HG03103 (cell line): ENCODE measurements around the gene MPV17L2.
"Not testable (repeated sequence)": the region's sequence is repeated elsewhere in the genome, so short reads cannot be mapped to it uniquely, and the experiment has no call there.

ENCODE experiments used
- ATAC-seq: cut with Tn5 transposase; IDR thresholded peaks from one replicate; pipeline ENCODE4 v1.9.1; 2021; ENCODE audit warnings: low read depth; ENCODE audit not compliant: unreplicated experiment

The MPV17L2 gene

GRCh38 chr19:18192673-18193387 lies at the start of gene MPV17L2:
MPV17L2 (plus strand) TSS chr19:18193218; CDS start chr19:18193282, 64 bp downstream.
- peak; percentile 76 for ATAC-seq

DNA sequence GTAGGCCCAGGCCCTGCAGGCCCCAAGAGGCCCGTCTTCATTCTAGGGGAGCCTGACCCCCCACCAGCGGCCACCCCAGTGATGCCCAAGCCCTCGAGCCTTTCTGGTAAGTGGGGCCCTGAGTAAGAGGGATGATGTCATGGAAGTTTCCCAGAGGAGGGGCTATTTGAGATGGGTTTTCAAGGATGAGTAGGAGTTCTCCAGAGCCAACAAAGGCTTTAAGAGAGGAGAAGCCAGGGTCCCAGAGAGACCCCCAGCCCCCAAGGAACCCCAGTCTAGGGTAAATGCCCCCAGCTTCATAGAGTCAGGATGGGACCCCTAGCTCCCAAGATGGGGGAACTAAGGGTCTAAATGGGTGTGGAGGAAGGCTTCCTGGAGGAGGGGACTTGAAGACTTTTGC lies 49.1 kb upstream of the MPV17L2 start:
- ATAC-seq: no peak

- no peak for ATAC-seq
These were observed 48.7 kb upstream of the MPV17L2 start for GRCh38 chr19:18144361-18144760.

DNA sequence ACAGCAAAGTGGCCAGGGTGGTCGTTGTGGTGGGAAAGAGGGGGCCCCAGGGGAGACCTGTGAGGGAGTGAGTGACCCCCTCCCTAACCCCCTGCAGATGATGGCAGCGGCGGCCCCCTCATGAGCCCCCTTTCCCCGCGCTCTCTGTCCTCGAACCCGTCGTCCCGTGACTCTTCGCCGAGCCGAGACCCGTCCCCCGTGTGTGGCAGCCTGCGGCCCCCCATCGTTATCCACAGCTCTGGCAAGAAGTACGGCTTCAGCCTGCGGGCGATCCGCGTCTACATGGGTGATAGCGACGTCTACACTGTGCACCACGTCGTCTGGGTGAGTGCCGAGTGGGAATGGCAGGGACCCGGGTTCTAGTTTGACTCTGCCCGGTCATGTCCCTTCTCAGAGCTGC lies 48.1 kb upstream of the MPV17L2 start:
- ATAC-seq: no peak

DNA sequence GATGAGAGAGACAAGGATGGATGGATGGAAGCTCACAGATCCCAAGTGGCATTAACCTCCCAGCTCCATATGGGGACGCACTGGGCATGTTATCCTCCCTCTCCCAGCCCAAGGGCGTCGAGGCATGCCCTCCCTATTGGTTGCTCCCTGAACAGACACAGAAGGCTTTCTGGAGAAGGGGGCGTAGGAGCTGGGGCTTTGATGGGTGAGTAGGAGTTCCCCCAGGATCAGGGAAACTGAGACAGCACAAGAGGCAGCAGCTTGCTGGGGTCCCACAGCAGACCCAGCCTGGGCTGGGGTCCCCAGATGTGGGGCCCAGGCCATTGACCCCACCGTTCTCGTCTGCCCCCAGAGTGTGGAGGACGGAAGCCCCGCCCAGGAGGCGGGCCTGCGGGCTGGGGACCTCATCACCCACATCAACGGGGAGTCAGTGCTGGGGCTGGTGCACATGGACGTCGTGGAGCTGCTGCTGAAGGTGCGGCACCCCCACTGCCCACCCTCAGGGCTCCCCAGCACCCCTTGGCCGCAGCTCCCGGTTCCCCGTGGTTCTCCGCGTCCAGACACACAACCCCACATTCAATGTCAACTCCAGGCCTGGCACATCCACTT lies 47.5 kb upstream of the MPV17L2 start:
- no peak for ATAC-seq

DNA sequence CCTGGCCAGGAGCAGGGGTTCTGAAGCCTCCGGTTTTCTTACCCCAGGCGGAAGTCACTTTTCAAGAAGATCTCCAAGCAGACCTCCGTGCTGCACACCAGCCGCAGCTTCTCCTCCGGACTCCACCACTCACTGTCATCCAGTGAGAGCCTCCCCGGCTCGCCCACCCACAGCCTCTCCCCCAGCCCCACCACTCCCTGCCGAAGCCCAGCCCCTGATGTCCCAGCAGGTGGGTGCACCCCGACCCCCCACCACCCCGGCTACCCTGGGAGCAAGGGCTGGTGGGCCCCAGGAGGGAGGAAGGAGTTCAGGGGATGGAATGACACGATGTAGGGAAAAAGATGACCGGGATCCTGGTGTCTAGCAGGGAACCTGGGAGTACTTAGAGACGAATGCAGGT lies 45.6 kb upstream of the MPV17L2 start:
- no peak for ATAC-seq

- no peak for ATAC-seq
These were observed 43.4 kb upstream of the MPV17L2 start for GRCh38 chr19:18149596-18149975.

DNA sequence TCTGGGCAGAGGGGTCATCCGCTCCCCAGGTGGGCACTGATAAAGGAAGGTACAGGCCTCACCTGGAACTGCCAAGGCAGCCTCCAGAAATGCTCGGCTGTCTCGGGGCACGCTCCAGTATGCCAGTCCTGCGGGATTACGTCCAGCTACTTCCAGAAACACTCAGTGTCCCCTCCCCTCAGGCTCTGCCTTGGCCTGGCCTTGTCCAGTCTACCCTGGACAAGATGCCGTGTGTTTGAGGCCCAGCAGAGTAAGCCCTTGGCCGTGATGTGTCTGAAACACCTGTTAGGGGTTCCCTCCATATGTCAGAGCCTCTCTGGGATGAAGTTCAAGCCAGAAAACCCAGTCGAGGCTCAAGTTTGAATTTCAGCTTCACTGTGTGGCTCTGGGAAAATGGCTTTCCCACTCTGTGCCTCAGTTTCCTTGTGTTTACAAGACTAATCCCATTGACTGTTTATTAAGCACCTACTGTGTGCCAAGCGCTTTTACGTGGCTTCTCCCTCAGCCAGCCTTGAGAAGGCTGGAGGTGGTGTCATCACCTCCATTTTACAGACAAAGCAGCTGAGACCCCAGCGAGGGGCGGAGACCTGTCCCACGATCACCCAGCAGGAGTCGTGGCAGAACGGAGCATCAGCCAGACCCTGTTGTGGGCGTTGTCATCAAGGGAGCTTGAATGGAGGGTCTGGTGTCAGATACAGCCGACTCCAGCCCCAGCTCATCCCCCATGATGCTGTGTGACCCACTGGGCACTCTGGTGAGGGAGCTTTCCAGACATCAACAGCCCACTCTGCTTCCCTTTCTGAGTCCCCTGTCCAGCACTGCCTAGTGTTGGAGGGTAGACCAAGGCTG lies 42.0 kb upstream of the MPV17L2 start:
- no peak for ATAC-seq

DNA sequence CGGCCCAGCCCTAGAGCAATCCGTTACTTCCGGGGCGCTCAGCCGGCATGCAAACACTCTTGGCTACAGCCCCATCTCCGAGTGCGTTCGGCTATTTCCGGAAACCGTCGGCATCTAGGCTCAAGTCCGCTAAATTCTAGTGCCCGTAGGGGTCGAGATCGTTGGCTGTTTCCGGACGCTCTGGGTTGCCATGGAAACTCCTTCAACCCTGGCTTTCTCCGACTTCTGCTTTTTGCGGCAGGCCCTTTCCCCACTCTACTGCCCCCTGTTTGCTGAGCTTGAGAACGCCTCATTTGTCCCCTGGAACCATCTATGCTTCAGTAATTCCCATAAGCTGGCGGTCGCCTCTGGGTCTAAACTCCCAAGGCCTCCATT lies 40.6 kb upstream of the MPV17L2 start:
- ATAC-seq: peak; percentile 59

GRCh38 chr19:18152817-18153555 lies 40.0 kb upstream of the MPV17L2 start, which contains the start of gene PIK3R2:
PIK3R2 (plus strand) TSS chr19:18153163; CDS start chr19:18155880, 2,717 bp downstream.
- peak; percentile 64 for ATAC-seq

- no peak for ATAC-seq
These were observed 39.4 kb upstream of the MPV17L2 start for GRCh38 chr19:18153556-18154134.

DNA sequence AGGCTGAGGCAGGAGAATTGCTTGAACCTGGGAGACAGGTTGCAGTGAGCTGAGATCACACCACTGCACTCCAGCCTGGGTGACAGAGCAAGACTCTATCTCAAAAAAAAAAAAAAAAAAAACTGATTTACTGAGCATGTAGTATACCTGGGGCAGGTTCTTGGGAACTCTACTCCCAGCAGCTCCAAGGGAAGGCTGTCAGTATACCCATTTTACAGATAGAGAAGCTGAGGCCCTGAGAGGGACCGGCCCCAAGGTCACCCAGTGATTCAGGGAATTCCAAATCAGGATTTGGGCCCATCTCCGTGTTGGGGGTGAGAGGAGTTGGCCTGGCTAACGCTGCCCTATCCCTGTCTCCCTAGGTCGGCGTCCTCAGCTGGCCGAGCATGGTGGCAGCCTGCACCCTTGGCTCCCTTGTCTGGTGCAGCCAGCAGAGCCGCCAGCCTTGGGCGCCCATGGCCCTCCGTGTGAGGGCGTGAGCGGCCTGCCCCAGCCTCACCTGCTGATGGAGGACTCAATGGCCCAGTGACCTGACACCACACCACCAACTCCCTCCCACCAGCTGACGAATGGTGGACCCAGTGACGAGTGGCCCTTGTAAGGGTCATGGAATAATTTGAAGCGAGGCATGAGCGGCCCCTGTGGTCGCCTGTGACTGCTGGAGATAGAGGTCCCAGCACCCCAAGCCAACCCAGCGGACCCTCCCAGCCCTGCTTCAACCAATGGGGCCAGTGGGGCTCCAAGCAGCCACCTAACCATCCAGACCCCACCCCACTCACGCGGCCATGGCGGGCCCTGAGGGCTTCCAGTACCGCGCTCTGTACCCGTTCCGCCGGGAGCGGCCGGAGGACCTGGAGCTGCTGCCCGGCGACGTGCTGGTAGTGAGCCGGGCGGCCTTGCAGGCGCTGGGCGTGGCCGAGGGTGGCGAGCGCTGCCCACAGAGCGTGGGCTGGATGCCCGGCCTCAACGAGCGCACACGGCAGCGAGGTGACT lies 37.6 kb upstream of the MPV17L2 start:
- ATAC-seq: no peak

DNA sequence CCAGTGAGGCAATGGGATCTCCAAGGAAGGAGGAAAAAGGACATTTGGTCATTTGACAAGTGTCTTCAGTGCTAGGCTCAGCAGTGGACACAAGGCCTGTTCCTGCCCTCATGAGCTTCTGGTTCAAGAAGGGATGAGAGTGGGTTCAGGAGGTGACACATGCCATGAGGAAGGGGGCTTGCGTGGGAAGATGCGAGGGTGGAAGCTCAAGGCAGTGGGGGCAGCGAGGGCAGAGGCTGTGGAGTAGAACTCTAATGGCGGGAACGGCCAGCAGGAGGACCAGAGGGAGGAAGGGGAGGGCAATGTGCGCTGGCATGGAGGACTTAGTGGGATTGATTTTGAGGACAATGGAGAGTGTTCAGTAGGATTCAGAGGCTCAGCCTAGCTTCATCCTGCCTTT lies 36.8 kb upstream of the MPV17L2 start:
- ATAC-seq: no peak

DNA sequence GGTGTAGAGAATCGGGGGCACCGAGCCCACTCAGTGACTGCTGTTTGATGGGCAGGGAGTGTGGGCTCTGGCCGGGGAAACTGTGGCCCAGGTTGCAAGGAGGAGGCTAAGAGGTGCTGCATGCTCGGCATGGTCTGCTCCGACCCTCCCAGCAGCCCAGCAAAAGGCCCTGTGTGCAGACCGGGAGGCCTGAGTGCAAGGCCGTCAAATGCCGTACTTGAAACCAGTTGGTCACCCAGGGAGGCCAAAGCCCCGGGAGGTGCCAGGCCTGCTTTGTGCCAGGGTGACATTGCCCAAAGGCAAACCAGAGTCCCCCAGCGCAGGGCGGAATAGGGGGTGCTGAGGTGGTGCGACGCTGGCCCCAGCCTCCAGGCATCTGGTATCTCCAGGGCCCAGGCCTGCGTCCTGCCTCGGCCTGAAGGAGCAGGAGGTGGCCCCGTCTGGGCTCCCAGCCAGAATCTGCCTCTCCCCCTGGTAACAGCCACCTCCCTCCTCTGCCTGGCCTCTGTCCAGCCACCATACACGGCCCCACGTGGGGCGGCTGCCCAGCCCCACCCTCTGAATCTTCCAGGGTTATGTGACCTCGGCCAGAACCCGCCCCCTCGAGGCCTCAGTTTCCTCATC lies 36.1 kb upstream of the MPV17L2 start:
- ATAC-seq: no peak

- no peak for ATAC-seq
These were observed 35.5 kb upstream of the MPV17L2 start for GRCh38 chr19:18157465-18158063.

DNA sequence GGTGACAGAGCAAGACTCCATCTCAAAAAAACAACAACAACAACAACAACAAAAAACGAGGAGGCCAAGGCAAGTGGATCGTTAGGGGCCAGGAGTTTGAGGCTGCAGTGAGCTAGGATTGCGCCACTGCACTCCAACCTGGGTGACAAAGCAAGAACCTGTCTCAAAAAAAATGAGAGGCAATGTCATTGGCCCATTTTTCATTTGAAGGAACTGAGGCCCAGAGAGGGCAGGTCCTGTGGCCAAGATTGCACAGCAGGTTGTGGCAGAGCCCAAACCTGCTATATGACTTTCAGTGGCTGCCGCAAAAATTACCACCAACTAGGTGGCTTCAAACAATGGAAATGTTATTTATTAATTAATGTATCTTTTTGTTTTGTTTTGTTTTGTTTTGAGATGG lies 34.6 kb upstream of the MPV17L2 start:
- ATAC-seq: no peak

DNA sequence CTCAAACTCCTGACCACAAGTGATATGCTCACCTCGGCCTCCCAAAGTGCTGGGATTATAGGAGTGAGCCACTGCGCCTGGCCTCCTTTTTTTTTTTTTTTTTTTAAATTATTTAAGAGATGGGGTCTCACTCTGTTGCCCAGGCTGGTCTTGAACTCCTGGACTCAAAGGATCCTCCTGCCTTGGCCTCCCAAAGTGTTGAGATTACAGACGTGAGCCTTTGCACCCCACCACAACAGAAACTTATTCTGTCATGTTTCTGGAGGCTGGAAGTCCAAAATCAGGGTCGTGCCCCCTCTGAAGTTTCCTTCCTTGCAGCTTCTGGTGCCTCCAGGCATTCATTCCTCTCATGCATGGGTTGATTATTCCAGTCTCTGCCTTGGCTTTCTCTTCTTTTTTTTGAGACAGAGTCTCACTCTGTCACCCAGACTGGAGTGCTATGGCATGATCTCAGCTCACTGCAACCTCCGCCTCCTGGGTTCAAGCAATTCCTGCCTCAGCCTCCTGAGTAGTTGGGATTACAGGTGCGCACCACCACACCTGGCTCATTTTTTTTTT lies 33.9 kb upstream of the MPV17L2 start:
- ATAC-seq: not testable (repeated sequence)

GRCh38 chr19:18159810-18160209 lies 33.2 kb upstream of the MPV17L2 start:
- no peak for ATAC-seq
